Naive thymus-derived CD4-positive, alpha-beta T cell (primary cell): ENCODE measurements around the gene NEK3. TPM values are rescaled to one million over a fixed set of nuclear protein-coding genes. Genes with fewer than 3 reads are reported as not detected.
"Not testable (repeated sequence)": the region's sequence is repeated elsewhere in the genome, so short reads cannot be mapped to it uniquely, and the experiment has no call there.

Experiments
- ATAC-seq: fragments of 150-1000 bp; cut with Tn5 transposase; 2 replicates; pipeline ENCODE4 v1.10.0; 2021; ENCODE audit warnings: mild to moderate bottlenecking, moderate library complexity
- CTCF ChIA-PET: fragments of 350-600 bp; sonication (Branson Sonifier 250); formaldehyde crosslinking; loops from one replicate; lab custom pipeline; 2021; ENCODE audit warnings: antibody characterized with exemption; lab: Charles Lee
- POLR2A ChIA-PET: fragments of 350-600 bp; sonication (Branson Sonifier 250); formaldehyde crosslinking; loops from one replicate; lab custom pipeline; 2021; ENCODE audit warnings: antibody characterized with exemption, inconsistent platforms; lab: Charles Lee
- DNase-seq, 9 donors: peaks; one replicate each; pipeline versions ENCODE4 v3.0.0 to v3.0.0-alpha.2; 2020 to 2022; ENCODE audit warnings: mixed read lengths in 1 of 9
- H3K27ac ChIP-seq: one replicate; pipeline ENCODE4 v1.7.0; 2013; ENCODE audit warnings: mild to moderate bottlenecking, low read depth, low read length, moderate library complexity
- H3K27me3 ChIP-seq, 2 donors: one replicate each; pipeline ENCODE4 v1.7.0; 2013; ENCODE audit warnings: low read length in 2 of 2, mild to moderate bottlenecking in 2 of 2, moderate library complexity in 2 of 2; ENCODE audit not compliant: control insufficient read depth in 2 of 2, insufficient read depth in 2 of 2
- H3K36me3 ChIP-seq, 3 experiments: 1 replicate in 2 of 3; 2 replicates in 1 of 3; pipeline ENCODE4 v1.7.0; 2013; ENCODE audit warnings: low read length in 3 of 3, mild to moderate bottlenecking in 3 of 3, moderate library complexity in 1 of 3; ENCODE audit not compliant: insufficient read depth in 3 of 3, control insufficient read depth in 2 of 3
- H3K4me1 ChIP-seq, 2 donors: one replicate each; pipeline ENCODE4 v1.7.0; 2013; ENCODE audit warnings: low read length in 2 of 2, mild to moderate bottlenecking in 2 of 2, moderate library complexity in 1 of 2; ENCODE audit not compliant: control insufficient read depth in 2 of 2, insufficient read depth in 2 of 2
- H3K4me3 ChIP-seq: 2 replicates; pipeline ENCODE4 v1.7.0; 2013; ENCODE audit warnings: mild to moderate bottlenecking, low read length
- H3K9me3 ChIP-seq, 3 experiments: 1 replicate in 2 of 3; 2 replicates in 1 of 3; pipeline ENCODE4 v1.7.0; 2013; ENCODE audit warnings: low read length in 3 of 3; ENCODE audit not compliant: control insufficient read depth in 2 of 3
- H3K27ac Mint-ChIP-seq, 9 donors: one replicate each; pipeline ENCODE4 v1.8.0; 2020 to 2022; ENCODE audit warnings: mixed read lengths in 9 of 9, mild to moderate bottlenecking in 8 of 9, moderate library complexity in 5 of 9, inconsistent platforms in 2 of 9
- H3K27me3 Mint-ChIP-seq, 5 donors: one replicate each; pipeline ENCODE4 v1.8.0; 2021 to 2022; ENCODE audit warnings: mixed read lengths in 5 of 5, mild to moderate bottlenecking in 1 of 5
- H3K36me3 Mint-ChIP-seq, 5 donors: one replicate each; pipeline ENCODE4 v1.8.0; 2020 to 2022; ENCODE audit warnings: mixed read lengths in 5 of 5, mild to moderate bottlenecking in 3 of 5, inconsistent platforms in 1 of 5
- H3K4me1 Mint-ChIP-seq, 7 donors: one replicate each; pipeline ENCODE4 v1.8.0; 2020 to 2022; ENCODE audit warnings: mixed read lengths in 7 of 7, mild to moderate bottlenecking in 3 of 7, inconsistent platforms in 1 of 7
- H3K4me3 Mint-ChIP-seq, 10 donors: one replicate each; pipeline ENCODE4 v1.8.0; 2020 to 2022; ENCODE audit warnings: mild to moderate bottlenecking in 10 of 10, mixed read lengths in 10 of 10, moderate library complexity in 6 of 10, inconsistent platforms in 2 of 10
- H3K9me3 Mint-ChIP-seq, 11 donors: one replicate each; pipeline ENCODE4 v1.8.0; 2020 to 2022; ENCODE audit warnings: mixed read lengths in 11 of 11, mild to moderate bottlenecking in 4 of 11, inconsistent platforms in 1 of 11, moderate library complexity in 1 of 11
- intact Hi-C, 2 donors: fragments of 100-400 bp; cut with micrococcal nuclease; formaldehyde crosslinking; loops; one replicate each; pipeline ENCODE4 v1.15.1; 2023
- polyA plus RNA-seq, 2 donors: library from polyadenylated mRNA; unstranded; fragments of 300-500 nt; fragmentation: Illumina TruSeq; gene quantifications; one replicate each; pipeline ENCODE4 v1.2.3, GENCODE V29; 2021
- total RNA-seq, 6 experiments: library from RNA in 5 of 6; stranded (reverse) in 5 of 6; gene quantifications; 1 replicate in 5 of 6; 2 replicates in 1 of 6; pipeline ENCODE4 v1.2.3 and lab custom pipeline; 2021 to 2026

Gene NEK3
- total and polyA plus RNA-seq, 7 experiments from 2014 or later, result 4.4 to 17.5 (median 5.0) TPM

- CTCF ChIA-PET, H3K4me3 Mint-ChIP-seq, H3K4me3 ChIP-seq, H3K27ac ChIP-seq, H3K27me3 Mint-ChIP-seq, H3K27me3 ChIP-seq, H3K9me3 Mint-ChIP-seq, H3K4me1 ChIP-seq, DNase-seq, intact Hi-C loops, H3K9me3 ChIP-seq: not testable (repeated sequence)
- ATAC-seq, result peak; percentile 58
- H3K36me3 ChIP-seq, result peaks cover 3 to 20% (median 6%) of the 10 kb centered on the region in 3 experiments
- POLR2A ChIA-PET, result interaction anchor here (0.8 kb wide), 1 partner anchor 237 kb away, joined by 3 read pairs; no protein-coding TSS in a partner anchor
- Mint-ChIP-seq H3K36me3 (peaks cover 0 to 21% (median 6%) of the 10 kb centered on the region in 5 donors), H3K4me1 (peaks cover 10 to 49% (median 43%) of the 10 kb centered on the region in 7 donors), H3K27ac (peak overlapping the region in 5 of 9 donors; percentile 24 to 63 (median 30))
These were observed 28.2 kb upstream of the NEK3 start for GRCh38 chr13:52187424-52188187.

GRCh38 chr13:52187029-52187423 is 27.6 kb upstream of the NEK3 start:
- no peak for ATAC-seq
- Histone ChIP-seq H3K4me1 (peaks cover 0 to 5% of the 10 kb centered on the region in 2 donors), H3K36me3 (peaks cover 3 to 21% (median 6%) of the 10 kb centered on the region in 3 experiments), H3K9me3 (no peaks in the 10 kb centered on the region), H3K27me3 (no peaks in the 10 kb centered on the region), H3K4me3 (no peak overlapping the region), H3K27ac (no peak overlapping the region)
- H3K4me3 Mint-ChIP-seq, result no peak overlapping the region
- no peaks in the 10 kb centered on the region for H3K9me3 Mint-ChIP-seq
- POLR2A ChIA-PET, result no interaction called here
- no peaks in the 10 kb centered on the region for H3K27me3 Mint-ChIP-seq
- peaks cover 6 to 44% (median 38%) of the 10 kb centered on the region in 7 donors for H3K4me1 Mint-ChIP-seq
- peak overlapping the region in 3 of 9 donors; percentile 24 to 67 (median 62) for H3K27ac Mint-ChIP-seq
- no peak for DNase-seq
- intact Hi-C loops, result no loop called here
- peaks cover 0 to 21% (median 7%) of the 10 kb centered on the region in 5 donors for H3K36me3 Mint-ChIP-seq
- CTCF ChIA-PET, result interaction anchor here (0.7 kb wide), 1 partner anchor 760 kb away, joined by 3 read pairs; no protein-coding TSS in a partner anchor

- H3K27ac Mint-ChIP-seq, result peak overlapping the region in 1 of 9 donors; percentile 59
- H3K4me1 Mint-ChIP-seq, result not testable (repeated sequence)
These were observed 22.0 kb upstream of the NEK3 start for GRCh38 chr13:52181316-52181954.

GRCh38 chr13:52179925-52180324 is 20.5 kb upstream of the NEK3 start:
- Histone ChIP-seq H3K4me3 (no peak overlapping the region), H3K36me3 (peaks cover 0 to 43% (median 6%) of the 10 kb centered on the region in 3 experiments), H3K27ac (no peak overlapping the region), H3K4me1 (no peaks in the 10 kb centered on the region), H3K9me3 (no peaks in the 10 kb centered on the region), H3K27me3 (no peaks in the 10 kb centered on the region)
- H3K27me3 Mint-ChIP-seq, result no peaks in the 10 kb centered on the region
- intact Hi-C loops, result no loop called here
- peaks cover 0 to 37% (median 13%) of the 10 kb centered on the region in 5 donors for H3K36me3 Mint-ChIP-seq
- DNase-seq (no peak), ATAC-seq (no peak)
- ChIA-PET CTCF (no interaction called here), POLR2A (no interaction called here)
- H3K27ac Mint-ChIP-seq, result no peak overlapping the region
- no peak overlapping the region for H3K4me3 Mint-ChIP-seq
- peaks cover 0 to 5% (median 0%) of the 10 kb centered on the region in 7 donors for H3K4me1 Mint-ChIP-seq
- no peaks in the 10 kb centered on the region for H3K9me3 Mint-ChIP-seq

More at GRCh38 chr13:52181316-52181954, 22.0 kb upstream of the NEK3 start:
- intact Hi-C loops, H3K4me1 ChIP-seq, POLR2A ChIA-PET, H3K4me3 ChIP-seq, H3K4me3 Mint-ChIP-seq, H3K27me3 ChIP-seq, H3K9me3 ChIP-seq, H3K27me3 Mint-ChIP-seq, H3K9me3 Mint-ChIP-seq, ATAC-seq, DNase-seq, CTCF ChIA-PET, H3K27ac ChIP-seq: not testable (repeated sequence)
- H3K36me3 ChIP-seq, result peaks cover 3 to 40% (median 6%) of the 10 kb centered on the region in 3 experiments
- H3K36me3 Mint-ChIP-seq, result peaks cover 0 to 35% (median 16%) of the 10 kb centered on the region in 5 donors

- Mint-ChIP-seq H3K9me3 (no peaks in the 10 kb centered on the region), H3K27ac (no peak overlapping the region), H3K4me3 (no peak overlapping the region), H3K4me1 (peaks cover 0 to 12% (median 5%) of the 10 kb centered on the region in 7 donors), H3K36me3 (peaks cover 0 to 34% (median 14%) of the 10 kb centered on the region in 5 donors), H3K27me3 (no peaks in the 10 kb centered on the region)
- no peaks in the 10 kb centered on the region for H3K4me1 ChIP-seq
- H3K27me3 ChIP-seq, result no peaks in the 10 kb centered on the region
- no peaks in the 10 kb centered on the region for H3K9me3 ChIP-seq
- intact Hi-C loops, result no loop called here
- no peak for DNase-seq
- H3K4me3 ChIP-seq, result no peak overlapping the region
- H3K36me3 ChIP-seq, result peaks cover 5 to 38% (median 9%) of the 10 kb centered on the region in 3 experiments
- CTCF ChIA-PET, result no interaction called here
- POLR2A ChIA-PET, result no interaction called here
- no peak overlapping the region for H3K27ac ChIP-seq
- ATAC-seq, result no peak
These were observed 17.9 kb upstream of the NEK3 start for GRCh38 chr13:52177276-52177675.

- H3K27ac ChIP-seq, H3K4me1 ChIP-seq, DNase-seq, H3K9me3 ChIP-seq, ATAC-seq, H3K27me3 Mint-ChIP-seq, H3K4me3 ChIP-seq, H3K4me3 Mint-ChIP-seq, intact Hi-C loops, H3K9me3 Mint-ChIP-seq, CTCF ChIA-PET, H3K27me3 ChIP-seq: not testable (repeated sequence)
- peaks cover 7 to 32% (median 9%) of the 10 kb centered on the region in 3 experiments for H3K36me3 ChIP-seq
- H3K36me3 Mint-ChIP-seq, result peaks cover 0 to 35% (median 8%) of the 10 kb centered on the region in 5 donors
- POLR2A ChIA-PET, result interaction anchor here (0.6 kb wide), 1 partner anchor 12 kb away, joined by 3 read pairs; no protein-coding TSS in a partner anchor
- H3K4me1 Mint-ChIP-seq, result peaks cover 0 to 12% (median 5%) of the 10 kb centered on the region in 7 donors
- peak overlapping the region in 7 of 9 donors; percentile 16 to 57 (median 39) for H3K27ac Mint-ChIP-seq
These were observed 14.6 kb upstream of the NEK3 start for GRCh38 chr13:52173970-52174369.
